Measurements from ENCODE around the gene COL4A2.
A peak's percentile ranks its signal among the peaks of the same experiment; 100 is the strongest.

COL4A2 gene

GRCh38 chr13:110562036-110562597 lies 255.0 kb downstream of the COL4A2 start:
- H3F3A ChIP-seq (ENCODE audit: insufficient read depth, low read length): no peaks in the 10 kb centered on the region
- H3K4me1 ChIP-seq (ENCODE audit: insufficient read depth, low read length, severe bottlenecking): no peaks in the 10 kb centered on the region

More at GRCh38 chr13:110562036-110562597, 255.0 kb downstream of the COL4A2 start:
- no peaks in the 10 kb centered on the region for H3K9me2 ChIP-seq (ENCODE audit: low read depth, low read length)
- no peaks in the 10 kb centered on the region for H3K79me2 ChIP-seq (ENCODE audit: insufficient read depth, low read length)
- H3K9me3 ChIP-seq (ENCODE audit: low read length): no peaks in the 10 kb centered on the region
- H3K27me3 ChIP-seq (ENCODE audit: insufficient read depth, low read length): peaks cover 12% of the 10 kb centered on the region; the same call in 1 of the 2 replicates
- no peak overlapping the region for H3K9ac ChIP-seq (ENCODE audit: low read length)
- no peak for TF ChIP-seq EZH2 (IDR thresholded peaks at IDR 0.05; ENCODE audit: borderline replicate concordance, low read length)
- TF ChIP-seq CTCF (IDR thresholded peaks at IDR 0.05; ENCODE audit: low read length): no peak
- peak overlapping the region; percentile 25 for H3K4me2 ChIP-seq (ENCODE audit: low read length)
- H2AFZ ChIP-seq (ENCODE audit: low read length): no peak overlapping the region
- no peak overlapping the region for H3K27ac ChIP-seq (ENCODE audit: low read depth, low read length, poor library complexity, severe bottlenecking)
- peak overlapping the region; percentile 23 for H3K4me3 ChIP-seq (ENCODE audit: low read depth, low read length, poor library complexity, severe bottlenecking)
- H4K20me1 ChIP-seq (ENCODE audit: insufficient read depth, low read length): no peaks in the 10 kb centered on the region
- H3K36me3 ChIP-seq (ENCODE audit: insufficient read depth, low read length): no peaks in the 10 kb centered on the region
